B cell (primary cell): ENCODE data around the gene APH1B.

ENCODE experiments used
- EZH2 ChIP-seq: IDR thresholded peaks from 2 replicates; pipeline ENCODE4 v1.6.1; 2012; ENCODE audit warnings: borderline replicate concordance, low read depth, mild to moderate bottlenecking, moderate library complexity, low read length; ENCODE audit not compliant: insufficient read depth, poor library complexity, severe bottlenecking
- TF ChIP-seq, protein P1 (sequence below): fragments of 200-600 bp; IDR thresholded peaks from one replicate; pipeline ENCODE4 v1.8.0; 2022; ENCODE audit warnings: antibody characterized with exemption, mild to moderate bottlenecking

DNA sequence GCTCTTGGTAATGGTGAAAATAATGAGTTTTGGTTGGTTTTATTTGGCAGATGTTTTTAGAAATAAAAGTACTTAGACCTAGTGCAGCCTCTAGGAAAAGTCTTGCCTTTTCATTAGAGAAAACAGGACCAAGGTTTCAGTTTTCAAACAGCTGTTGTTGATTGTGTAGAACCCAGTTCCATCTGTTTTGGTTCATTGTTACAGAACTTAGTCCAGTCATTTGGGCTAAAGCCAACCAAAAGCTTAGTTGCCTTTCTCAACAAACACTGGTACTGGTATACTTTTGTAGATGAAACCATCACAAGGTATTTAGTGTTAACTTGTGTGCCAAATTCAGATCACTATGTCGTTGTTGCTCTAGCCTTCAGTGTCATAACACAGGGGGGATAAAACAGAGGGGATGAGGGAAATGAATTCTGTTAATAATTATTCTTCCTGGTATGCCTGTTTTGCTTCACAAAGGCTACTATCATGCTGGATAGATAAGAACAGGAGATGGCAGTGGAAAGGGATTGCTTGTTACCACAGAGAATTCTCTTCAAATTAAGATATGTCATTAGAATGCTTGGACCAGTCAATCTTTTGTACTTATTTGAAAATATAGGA, 12.6 kb upstream of the APH1B start:
- TF ChIP-seq, protein P1, sequence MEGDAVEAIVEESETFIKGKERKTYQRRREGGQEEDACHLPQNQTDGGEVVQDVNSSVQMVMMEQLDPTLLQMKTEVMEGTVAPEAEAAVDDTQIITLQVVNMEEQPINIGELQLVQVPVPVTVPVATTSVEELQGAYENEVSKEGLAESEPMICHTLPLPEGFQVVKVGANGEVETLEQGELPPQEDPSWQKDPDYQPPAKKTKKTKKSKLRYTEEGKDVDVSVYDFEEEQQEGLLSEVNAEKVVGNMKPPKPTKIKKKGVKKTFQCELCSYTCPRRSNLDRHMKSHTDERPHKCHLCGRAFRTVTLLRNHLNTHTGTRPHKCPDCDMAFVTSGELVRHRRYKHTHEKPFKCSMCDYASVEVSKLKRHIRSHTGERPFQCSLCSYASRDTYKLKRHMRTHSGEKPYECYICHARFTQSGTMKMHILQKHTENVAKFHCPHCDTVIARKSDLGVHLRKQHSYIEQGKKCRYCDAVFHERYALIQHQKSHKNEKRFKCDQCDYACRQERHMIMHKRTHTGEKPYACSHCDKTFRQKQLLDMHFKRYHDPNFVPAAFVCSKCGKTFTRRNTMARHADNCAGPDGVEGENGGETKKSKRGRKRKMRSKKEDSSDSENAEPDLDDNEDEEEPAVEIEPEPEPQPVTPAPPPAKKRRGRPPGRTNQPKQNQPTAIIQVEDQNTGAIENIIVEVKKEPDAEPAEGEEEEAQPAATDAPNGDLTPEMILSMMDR = no peak
- TF ChIP-seq EZH2 = no peak
